Measurements from ENCODE around the gene SNRPA. TPM values are rescaled to one million over a fixed set of nuclear protein-coding genes. Genes with fewer than 3 reads are reported as not detected.

The SNRPA gene
- total and polyA plus RNA-seq, 2 of the 13 experiments (the other 11 are each of a cell fraction or from before 2014, with no cell fraction given), result 59.6 to 162 TPM

DNA sequence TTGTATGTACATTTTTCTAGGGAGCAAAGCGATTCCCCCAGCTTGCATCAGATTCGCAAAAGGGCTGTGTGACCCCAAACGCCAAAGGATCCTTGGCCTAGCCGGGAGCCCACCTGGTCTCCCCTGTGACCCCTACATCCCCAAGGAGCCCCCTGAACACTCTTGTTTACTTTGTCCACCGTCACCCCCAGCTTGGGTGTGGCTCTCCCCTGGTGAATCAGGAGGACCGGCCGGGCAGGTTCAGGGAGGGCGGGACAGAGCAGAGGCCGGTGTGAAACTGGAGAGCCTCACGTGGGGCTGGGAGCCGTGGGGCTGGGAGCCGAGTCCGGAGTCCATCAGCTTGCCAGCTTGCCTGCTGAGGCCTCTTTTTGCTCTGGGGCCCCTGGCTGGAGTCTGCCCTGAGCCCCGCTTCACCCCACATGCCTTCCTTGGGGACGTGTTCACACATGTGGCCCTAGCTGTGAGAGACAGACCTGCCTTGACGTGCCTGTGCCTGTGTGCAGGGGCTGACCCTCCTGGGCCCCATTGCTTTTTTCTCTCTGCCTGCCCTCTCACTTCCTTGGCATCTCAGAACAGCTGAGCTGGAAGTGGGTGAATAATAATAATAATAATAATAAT lies 32.1 kb upstream of the SNRPA start (continued):
- TF ChIP-seq, protein P1, sequence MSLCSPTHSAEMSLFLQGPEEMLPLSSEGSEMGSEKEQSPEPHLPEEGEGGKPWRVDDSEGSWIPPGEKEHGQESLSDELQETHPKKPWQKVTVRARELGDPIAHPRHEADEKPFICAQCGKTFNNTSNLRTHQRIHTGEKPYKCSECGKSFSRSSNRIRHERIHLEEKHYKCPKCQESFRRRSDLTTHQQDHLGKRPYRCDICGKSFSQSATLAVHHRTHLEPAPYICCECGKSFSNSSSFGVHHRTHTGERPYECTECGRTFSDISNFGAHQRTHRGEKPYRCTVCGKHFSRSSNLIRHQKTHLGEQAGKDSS (CRISPR knock-in tag; IDR thresholded peaks at IDR 0.05; ENCODE audit: borderline replicate concordance, low read depth), result peak; percentile 39; the same call in 1 of the 2 replicates
- no peak for TF ChIP-seq FOSL1 (CRISPR knock-in tag; IDR thresholded peaks at IDR 0.05; ENCODE audit: borderline replicate concordance)
- TF ChIP-seq, protein P2, sequence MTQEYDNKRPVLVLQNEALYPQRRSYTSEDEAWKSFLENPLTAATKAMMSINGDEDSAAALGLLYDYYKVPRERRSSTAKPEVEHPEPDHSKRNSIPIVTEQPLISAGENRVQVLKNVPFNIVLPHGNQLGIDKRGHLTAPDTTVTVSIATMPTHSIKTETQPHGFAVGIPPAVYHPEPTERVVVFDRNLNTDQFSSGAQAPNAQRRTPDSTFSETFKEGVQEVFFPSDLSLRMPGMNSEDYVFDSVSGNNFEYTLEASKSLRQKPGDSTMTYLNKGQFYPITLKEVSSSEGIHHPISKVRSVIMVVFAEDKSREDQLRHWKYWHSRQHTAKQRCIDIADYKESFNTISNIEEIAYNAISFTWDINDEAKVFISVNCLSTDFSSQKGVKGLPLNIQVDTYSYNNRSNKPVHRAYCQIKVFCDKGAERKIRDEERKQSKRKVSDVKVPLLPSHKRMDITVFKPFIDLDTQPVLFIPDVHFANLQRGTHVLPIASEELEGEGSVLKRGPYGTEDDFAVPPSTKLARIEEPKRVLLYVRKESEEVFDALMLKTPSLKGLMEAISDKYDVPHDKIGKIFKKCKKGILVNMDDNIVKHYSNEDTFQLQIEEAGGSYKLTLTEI (CRISPR knock-in tag; conservative IDR thresholded peaks at IDR 0.05), result no peak
- TF ChIP-seq, protein P3, sequence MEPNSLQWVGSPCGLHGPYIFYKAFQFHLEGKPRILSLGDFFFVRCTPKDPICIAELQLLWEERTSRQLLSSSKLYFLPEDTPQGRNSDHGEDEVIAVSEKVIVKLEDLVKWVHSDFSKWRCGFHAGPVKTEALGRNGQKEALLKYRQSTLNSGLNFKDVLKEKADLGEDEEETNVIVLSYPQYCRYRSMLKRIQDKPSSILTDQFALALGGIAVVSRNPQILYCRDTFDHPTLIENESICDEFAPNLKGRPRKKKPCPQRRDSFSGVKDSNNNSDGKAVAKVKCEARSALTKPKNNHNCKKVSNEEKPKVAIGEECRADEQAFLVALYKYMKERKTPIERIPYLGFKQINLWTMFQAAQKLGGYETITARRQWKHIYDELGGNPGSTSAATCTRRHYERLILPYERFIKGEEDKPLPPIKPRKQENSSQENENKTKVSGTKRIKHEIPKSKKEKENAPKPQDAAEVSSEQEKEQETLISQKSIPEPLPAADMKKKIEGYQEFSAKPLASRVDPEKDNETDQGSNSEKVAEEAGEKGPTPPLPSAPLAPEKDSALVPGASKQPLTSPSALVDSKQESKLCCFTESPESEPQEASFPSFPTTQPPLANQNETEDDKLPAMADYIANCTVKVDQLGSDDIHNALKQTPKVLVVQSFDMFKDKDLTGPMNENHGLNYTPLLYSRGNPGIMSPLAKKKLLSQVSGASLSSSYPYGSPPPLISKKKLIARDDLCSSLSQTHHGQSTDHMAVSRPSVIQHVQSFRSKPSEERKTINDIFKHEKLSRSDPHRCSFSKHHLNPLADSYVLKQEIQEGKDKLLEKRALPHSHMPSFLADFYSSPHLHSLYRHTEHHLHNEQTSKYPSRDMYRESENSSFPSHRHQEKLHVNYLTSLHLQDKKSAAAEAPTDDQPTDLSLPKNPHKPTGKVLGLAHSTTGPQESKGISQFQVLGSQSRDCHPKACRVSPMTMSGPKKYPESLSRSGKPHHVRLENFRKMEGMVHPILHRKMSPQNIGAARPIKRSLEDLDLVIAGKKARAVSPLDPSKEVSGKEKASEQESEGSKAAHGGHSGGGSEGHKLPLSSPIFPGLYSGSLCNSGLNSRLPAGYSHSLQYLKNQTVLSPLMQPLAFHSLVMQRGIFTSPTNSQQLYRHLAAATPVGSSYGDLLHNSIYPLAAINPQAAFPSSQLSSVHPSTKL (CRISPR knock-in tag; IDR thresholded peaks at IDR 0.05), result peak; percentile 51; the same call in 1 of the 2 replicates
- TF ChIP-seq ZNF768 (CRISPR knock-in tag; IDR thresholded peaks at IDR 0.05), result no peak
- peak; percentile 86 for TF ChIP-seq RXRA (CRISPR knock-in tag; IDR thresholded peaks at IDR 0.05)
- no peak for TF ChIP-seq LCORL (IDR thresholded peaks at IDR 0.05)
- peak; percentile 86 for TF ChIP-seq LCORL (CRISPR knock-in tag; IDR thresholded peaks at IDR 0.05)
- TF ChIP-seq, protein P4, sequence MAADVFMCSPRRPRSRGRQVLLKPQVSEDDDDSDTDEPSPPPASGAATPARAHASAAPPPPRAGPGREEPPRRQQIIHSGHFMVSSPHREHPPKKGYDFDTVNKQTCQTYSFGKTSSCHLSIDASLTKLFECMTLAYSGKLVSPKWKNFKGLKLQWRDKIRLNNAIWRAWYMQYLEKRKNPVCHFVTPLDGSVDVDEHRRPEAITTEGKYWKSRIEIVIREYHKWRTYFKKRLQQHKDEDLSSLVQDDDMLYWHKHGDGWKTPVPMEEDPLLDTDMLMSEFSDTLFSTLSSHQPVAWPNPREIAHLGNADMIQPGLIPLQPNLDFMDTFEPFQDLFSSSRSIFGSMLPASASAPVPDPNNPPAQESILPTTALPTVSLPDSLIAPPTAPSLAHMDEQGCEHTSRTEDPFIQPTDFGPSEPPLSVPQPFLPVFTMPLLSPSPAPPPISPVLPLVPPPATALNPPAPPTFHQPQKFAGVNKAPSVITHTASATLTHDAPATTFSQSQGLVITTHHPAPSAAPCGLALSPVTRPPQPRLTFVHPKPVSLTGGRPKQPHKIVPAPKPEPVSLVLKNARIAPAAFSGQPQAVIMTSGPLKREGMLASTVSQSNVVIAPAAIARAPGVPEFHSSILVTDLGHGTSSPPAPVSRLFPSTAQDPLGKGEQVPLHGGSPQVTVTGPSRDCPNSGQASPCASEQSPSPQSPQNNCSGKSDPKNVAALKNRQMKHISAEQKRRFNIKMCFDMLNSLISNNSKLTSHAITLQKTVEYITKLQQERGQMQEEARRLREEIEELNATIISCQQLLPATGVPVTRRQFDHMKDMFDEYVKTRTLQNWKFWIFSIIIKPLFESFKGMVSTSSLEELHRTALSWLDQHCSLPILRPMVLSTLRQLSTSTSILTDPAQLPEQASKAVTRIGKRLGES (CRISPR knock-in tag; IDR thresholded peaks at IDR 0.05; ENCODE audit: borderline replicate concordance), result no peak
- peak; percentile 44; the same call in 1 of the 2 replicates for TF ChIP-seq ZNF350 (CRISPR knock-in tag; IDR thresholded peaks at IDR 0.05; ENCODE audit: borderline replicate concordance, low read depth)
- TF ChIP-seq, protein P5, sequence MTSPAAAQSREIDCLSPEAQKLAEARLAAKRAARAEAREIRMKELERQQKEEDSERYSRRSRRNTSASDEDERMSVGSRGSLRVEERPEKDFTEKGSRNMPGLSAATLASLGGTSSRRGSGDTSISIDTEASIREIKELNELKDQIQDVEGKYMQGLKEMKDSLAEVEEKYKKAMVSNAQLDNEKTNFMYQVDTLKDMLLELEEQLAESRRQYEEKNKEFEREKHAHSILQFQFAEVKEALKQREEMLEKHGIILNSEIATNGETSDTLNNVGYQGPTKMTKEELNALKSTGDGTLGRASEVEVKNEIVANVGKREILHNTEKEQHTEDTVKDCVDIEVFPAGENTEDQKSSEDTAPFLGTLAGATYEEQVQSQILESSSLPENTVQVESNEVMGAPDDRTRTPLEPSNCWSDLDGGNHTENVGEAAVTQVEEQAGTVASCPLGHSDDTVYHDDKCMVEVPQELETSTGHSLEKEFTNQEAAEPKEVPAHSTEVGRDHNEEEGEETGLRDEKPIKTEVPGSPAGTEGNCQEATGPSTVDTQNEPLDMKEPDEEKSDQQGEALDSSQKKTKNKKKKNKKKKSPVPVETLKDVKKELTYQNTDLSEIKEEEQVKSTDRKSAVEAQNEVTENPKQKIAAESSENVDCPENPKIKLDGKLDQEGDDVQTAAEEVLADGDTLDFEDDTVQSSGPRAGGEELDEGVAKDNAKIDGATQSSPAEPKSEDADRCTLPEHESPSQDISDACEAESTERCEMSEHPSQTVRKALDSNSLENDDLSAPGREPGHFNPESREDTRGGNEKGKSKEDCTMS (CRISPR knock-in tag; conservative IDR thresholded peaks at IDR 0.05), result no peak
- TF ChIP-seq, protein P6, sequence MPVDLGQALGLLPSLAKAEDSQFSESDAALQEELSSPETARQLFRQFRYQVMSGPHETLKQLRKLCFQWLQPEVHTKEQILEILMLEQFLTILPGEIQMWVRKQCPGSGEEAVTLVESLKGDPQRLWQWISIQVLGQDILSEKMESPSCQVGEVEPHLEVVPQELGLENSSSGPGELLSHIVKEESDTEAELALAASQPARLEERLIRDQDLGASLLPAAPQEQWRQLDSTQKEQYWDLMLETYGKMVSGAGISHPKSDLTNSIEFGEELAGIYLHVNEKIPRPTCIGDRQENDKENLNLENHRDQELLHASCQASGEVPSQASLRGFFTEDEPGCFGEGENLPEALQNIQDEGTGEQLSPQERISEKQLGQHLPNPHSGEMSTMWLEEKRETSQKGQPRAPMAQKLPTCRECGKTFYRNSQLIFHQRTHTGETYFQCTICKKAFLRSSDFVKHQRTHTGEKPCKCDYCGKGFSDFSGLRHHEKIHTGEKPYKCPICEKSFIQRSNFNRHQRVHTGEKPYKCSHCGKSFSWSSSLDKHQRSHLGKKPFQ (CRISPR knock-in tag; IDR thresholded peaks at IDR 0.05; ENCODE audit: insufficient replicate concordance), result no peak
- TF ChIP-seq U2AF1 (optimal IDR thresholded peaks at IDR 0.05; ENCODE audit: low read depth, low read length), result no peak

All from HepG2 (cell line).